PFSK-1 (cell line): ENCODE measurements around the gene BCR.

Source experiments
- FOXP2 ChIP-seq: optimal IDR thresholded peaks from 2 replicates; pipeline ENCODE3; 2011; ENCODE audit warnings: borderline replicate concordance, control low read depth, inconsistent platforms; ENCODE audit not compliant: insufficient read depth; ENCODE audit errors: extremely low read length, extremely low read depth
- POLR2AphosphoS5 ChIP-seq: IDR thresholded peaks from 2 replicates; pipeline ENCODE4 v1.6.1; 2012; ENCODE audit warnings: low read depth, mild to moderate bottlenecking, control low read depth, low read length, moderate library complexity
- SIN3A ChIP-seq: IDR thresholded peaks from 2 replicates; pipeline ENCODE4 v1.6.1; 2012; ENCODE audit warnings: mild to moderate bottlenecking, low read length, moderate library complexity, borderline replicate concordance; ENCODE audit not compliant: insufficient read depth
- TAF1 ChIP-seq: IDR thresholded peaks from 2 replicates; pipeline ENCODE4 v1.6.1; 2012; ENCODE audit warnings: low read length, control low read depth, borderline replicate concordance; ENCODE audit not compliant: insufficient read depth
- TF ChIP-seq, protein P1 (sequence below), 2 experiments: IDR thresholded peaks; 2 replicates each; pipeline versions ENCODE4 v1.6.1 to v1.8.0; 2011 to 2012; ENCODE audit warnings: low read depth in 2 of 2, low read length in 2 of 2, control low read depth in 1 of 2, inconsistent platforms in 1 of 2, mild to moderate bottlenecking in 1 of 2, moderate library complexity in 1 of 2; ENCODE audit not compliant: insufficient read depth in 1 of 2

The BCR gene

DNA sequence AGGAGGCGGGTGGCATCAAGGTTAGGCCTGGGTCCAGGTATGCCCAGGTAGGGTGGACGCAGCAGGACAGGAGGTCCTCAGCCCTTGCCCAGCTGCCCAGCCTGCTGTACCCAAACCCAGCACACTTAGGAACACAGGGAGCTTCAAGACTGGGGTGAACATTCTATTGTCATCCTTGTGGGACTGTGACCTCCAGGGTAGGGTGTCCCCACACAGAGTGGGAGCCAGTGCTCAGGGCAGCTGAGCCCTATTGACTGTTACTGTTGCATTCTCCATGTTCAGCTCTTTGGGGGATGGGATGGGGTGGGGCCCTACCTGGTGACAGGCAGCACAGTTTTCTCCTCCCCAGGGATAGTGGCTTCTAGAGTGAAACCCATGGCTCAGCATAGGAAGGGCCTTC, 106.0 kb downstream of the BCR start:
- TF ChIP-seq TAF1 (no peak), SIN3A (no peak), FOXP2 (no peak), POLR2AphosphoS5 (no peak)
- TF ChIP-seq, protein P1, sequence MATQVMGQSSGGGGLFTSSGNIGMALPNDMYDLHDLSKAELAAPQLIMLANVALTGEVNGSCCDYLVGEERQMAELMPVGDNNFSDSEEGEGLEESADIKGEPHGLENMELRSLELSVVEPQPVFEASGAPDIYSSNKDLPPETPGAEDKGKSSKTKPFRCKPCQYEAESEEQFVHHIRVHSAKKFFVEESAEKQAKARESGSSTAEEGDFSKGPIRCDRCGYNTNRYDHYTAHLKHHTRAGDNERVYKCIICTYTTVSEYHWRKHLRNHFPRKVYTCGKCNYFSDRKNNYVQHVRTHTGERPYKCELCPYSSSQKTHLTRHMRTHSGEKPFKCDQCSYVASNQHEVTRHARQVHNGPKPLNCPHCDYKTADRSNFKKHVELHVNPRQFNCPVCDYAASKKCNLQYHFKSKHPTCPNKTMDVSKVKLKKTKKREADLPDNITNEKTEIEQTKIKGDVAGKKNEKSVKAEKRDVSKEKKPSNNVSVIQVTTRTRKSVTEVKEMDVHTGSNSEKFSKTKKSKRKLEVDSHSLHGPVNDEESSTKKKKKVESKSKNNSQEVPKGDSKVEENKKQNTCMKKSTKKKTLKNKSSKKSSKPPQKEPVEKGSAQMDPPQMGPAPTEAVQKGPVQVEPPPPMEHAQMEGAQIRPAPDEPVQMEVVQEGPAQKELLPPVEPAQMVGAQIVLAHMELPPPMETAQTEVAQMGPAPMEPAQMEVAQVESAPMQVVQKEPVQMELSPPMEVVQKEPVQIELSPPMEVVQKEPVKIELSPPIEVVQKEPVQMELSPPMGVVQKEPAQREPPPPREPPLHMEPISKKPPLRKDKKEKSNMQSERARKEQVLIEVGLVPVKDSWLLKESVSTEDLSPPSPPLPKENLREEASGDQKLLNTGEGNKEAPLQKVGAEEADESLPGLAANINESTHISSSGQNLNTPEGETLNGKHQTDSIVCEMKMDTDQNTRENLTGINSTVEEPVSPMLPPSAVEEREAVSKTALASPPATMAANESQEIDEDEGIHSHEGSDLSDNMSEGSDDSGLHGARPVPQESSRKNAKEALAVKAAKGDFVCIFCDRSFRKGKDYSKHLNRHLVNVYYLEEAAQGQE (IDR thresholded peaks at IDR 0.05; ENCODE audit: insufficient read depth in 1 of 2, low read depth in 2 of 2, low read length in 2 of 2): no peak

GRCh38 chr22:23287136-23288095, 107.1 kb downstream of the BCR start:
- no peak for TF ChIP-seq FOXP2
- no peak for TF ChIP-seq TAF1
- TF ChIP-seq POLR2AphosphoS5: no peak
- TF ChIP-seq, protein P1 (IDR thresholded peaks at IDR 0.05; ENCODE audit: insufficient read depth in 1 of 2, low read depth in 2 of 2, low read length in 2 of 2): no peak
- TF ChIP-seq SIN3A: no peak

DNA sequence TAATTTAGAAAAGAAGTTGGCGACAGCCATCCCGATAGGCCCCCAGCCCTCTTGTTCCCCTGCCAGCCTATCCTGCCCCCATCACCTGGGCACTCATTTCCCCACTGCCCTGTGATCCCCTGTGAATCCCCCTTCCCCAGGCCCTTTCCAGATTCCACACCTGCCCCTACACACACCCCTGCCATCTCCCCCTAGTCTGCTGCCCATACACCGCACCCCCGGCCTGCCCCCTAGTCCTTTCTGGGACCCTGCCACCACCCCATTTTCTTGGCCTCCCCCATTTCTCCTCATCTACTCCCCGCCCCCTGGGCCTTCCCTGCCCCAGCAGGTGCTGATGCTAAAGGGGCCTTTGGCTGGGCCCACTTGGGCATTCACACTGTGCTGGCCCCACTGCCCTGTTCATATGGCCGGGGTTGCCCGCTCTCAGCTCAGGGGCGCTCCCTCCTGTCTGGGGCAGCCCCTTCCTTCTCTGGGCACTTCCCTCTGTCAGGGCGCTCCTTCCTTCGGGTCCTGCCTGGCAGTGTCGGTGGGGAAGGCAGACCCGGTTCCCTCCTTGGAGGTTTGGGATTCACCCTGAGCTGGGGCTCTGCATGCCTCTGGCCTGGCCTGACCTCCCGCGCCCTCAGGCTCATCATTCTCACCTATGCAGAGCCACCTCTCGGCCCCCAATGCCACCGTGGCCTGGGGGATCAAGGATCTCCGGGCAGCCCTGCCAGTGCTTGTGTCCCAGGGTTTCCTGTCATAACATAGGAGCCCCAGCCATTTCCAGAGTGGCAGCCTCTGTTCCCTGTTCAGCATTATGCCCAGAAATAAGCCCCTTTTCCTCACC, 108.2 kb downstream of the BCR start:
- TF ChIP-seq, protein P1 (IDR thresholded peaks at IDR 0.05; ENCODE audit: insufficient read depth in 1 of 2, low read depth in 2 of 2, low read length in 2 of 2): no peak
- no peak for TF ChIP-seq SIN3A
- no peak for TF ChIP-seq TAF1
- no peak for TF ChIP-seq POLR2AphosphoS5
- no peak for TF ChIP-seq FOXP2

DNA sequence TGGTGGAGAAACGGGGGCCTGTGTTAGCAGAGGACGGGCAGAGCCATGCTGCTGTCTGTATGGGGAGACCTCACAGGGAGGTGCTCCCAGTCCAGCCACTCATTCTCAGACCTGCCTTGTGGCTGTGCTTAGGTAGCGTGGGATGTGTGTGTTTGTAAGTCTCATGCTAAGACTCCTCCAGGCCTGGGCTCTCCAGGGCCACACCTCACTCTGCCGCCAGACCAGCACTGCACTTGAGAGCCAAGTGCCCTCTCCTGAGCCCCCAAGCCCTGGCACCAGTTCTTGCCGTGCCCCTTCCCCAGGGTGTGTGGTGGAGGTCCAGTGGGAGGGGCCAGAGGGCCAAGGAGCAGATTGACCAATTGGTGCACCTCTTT, 108.8 kb downstream of the BCR start:
- TF ChIP-seq FOXP2: no peak
- TF ChIP-seq, protein P1 (IDR thresholded peaks at IDR 0.05; ENCODE audit: insufficient read depth in 1 of 2, low read depth in 2 of 2, low read length in 2 of 2): no peak
- no peak for TF ChIP-seq SIN3A
- no peak for TF ChIP-seq TAF1
- TF ChIP-seq POLR2AphosphoS5: no peak
